Measurements from ENCODE around the gene GABRA4. TPM values are rescaled to one million over a fixed set of nuclear protein-coding genes. Genes with fewer than 3 reads are reported as not detected.

GABRA4 gene
- total RNA-seq, 1 experiment from 2014 or later, result not detected

- no CpG with 5 or more reads among the region's 1 CpG for WGBS (ENCODE audit: extremely low coverage, insufficient read length, low lambda C conversion rate)
- no peak overlapping the region for H2BK5ac ChIP-seq (ENCODE audit: insufficient read length, low read length)
- no peak overlapping the region for H3K4me2 ChIP-seq (ENCODE audit: insufficient read depth, insufficient read length, low read length)
- no peaks in the 10 kb centered on the region for H3K79me2 ChIP-seq (ENCODE audit: insufficient read depth, low read length)
- no peaks in the 10 kb centered on the region for H3K27me3 ChIP-seq (ENCODE audit: insufficient read depth, low read length)
- no peak overlapping the region for H3K4ac ChIP-seq (ENCODE audit: low read depth, low read length)
- Mint-ChIP-seq H3K4me3 (no peak overlapping the region), H3K36me3 (ENCODE audit: insufficient read depth in 1 of 3, low read depth in 3 of 3) (no peaks in the 10 kb centered on the region), H3K9me3 (no peaks in the 10 kb centered on the region), H3K27ac (no peak overlapping the region), H3K27me3 (ENCODE audit: low read depth) (no peaks in the 10 kb centered on the region), H3K4me1 (no peaks in the 10 kb centered on the region)
- no peaks in the 10 kb centered on the region for H4K20me1 ChIP-seq (ENCODE audit: control insufficient read depth, insufficient read depth, insufficient read length)
- H2BK15ac ChIP-seq (ENCODE audit: low read depth, low read length), result no peak overlapping the region
- H3K9ac ChIP-seq (ENCODE audit: extremely low read depth, insufficient read length, low read length), result no peak overlapping the region
- peak; percentile 60 for TF ChIP-seq CTCF (conservative IDR thresholded peaks at IDR 0.05)
- no peak overlapping the region for H2AK5ac ChIP-seq (ENCODE audit: insufficient read length, low read length)
- H3K14ac ChIP-seq (ENCODE audit: insufficient read depth, low read length), result no peak overlapping the region
- H2BK120ac ChIP-seq (ENCODE audit: low read depth, low read length, poor library complexity, severe bottlenecking), result no peak overlapping the region
- H3K18ac ChIP-seq (ENCODE audit: insufficient read length, low read depth, low read length), result no peak overlapping the region
- H3K23me2 ChIP-seq (ENCODE audit: insufficient read length, low read depth, low read length, poor library complexity, severe bottlenecking), result no peaks in the 10 kb centered on the region
- no peak for DNase-seq
- no peak overlapping the region for H3K56ac ChIP-seq (ENCODE audit: insufficient read length, low read depth, low read length)
- H3K4me1 ChIP-seq (ENCODE audit: insufficient read depth, low read length), result no peaks in the 10 kb centered on the region
- no peaks in the 10 kb centered on the region for H3K79me1 ChIP-seq (ENCODE audit: insufficient read depth, low read depth, low read length, poor library complexity, severe bottlenecking)
- no peak overlapping the region for H2BK20ac ChIP-seq (ENCODE audit: low read depth, low read length, poor library complexity, severe bottlenecking)
- no peak overlapping the region for H4K5ac ChIP-seq (ENCODE audit: insufficient read length, low read depth, low read length)
- no peak overlapping the region for H3T11ph ChIP-seq (ENCODE audit: low read length)
- H2BK12ac ChIP-seq (ENCODE audit: insufficient read length, low read depth, low read length), result no peak overlapping the region
- no peak overlapping the region for H3K23ac ChIP-seq (ENCODE audit: insufficient read length, low read depth, low read length)
- no peaks in the 10 kb centered on the region for H3K9me3 ChIP-seq (ENCODE audit: control insufficient read depth, low read depth, low read length)
- H4K91ac ChIP-seq (ENCODE audit: insufficient read length, low read depth, low read length), result no peak overlapping the region
- no peak overlapping the region for H4K8ac ChIP-seq (replicated peaks; ENCODE audit: insufficient read length, low read depth, low read length)
- no peak overlapping the region for H2AFZ ChIP-seq (ENCODE audit: low read length)
- no peak overlapping the region for H3K27ac ChIP-seq (ENCODE audit: insufficient read length, low read depth, low read length)
Measured at GRCh38 chr4:46937493-46937892, 55.9 kb downstream of the GABRA4 start.
